NK-92 (cell line): ENCODE results near the gene DLX4.

Experiments used
- DNase-seq: peaks from one replicate; lab custom pipeline; 2025; ENCODE audit not compliant: unreplicated experiment; lab: John Stamatoyannopoulos, UW

DLX4 gene

GRCh38 chr17:50003911-50004310, 34.9 kb downstream of the DLX4 start:
- DNase-seq: no peak

- no peak for DNase-seq
These were observed 40.3 kb downstream of the DLX4 start for GRCh38 chr17:50009282-50009681.

GRCh38 chr17:50013079-50013478, 44.1 kb downstream of the DLX4 start:
- DNase-seq: no peak

GRCh38 chr17:50014471-50015088, 45.6 kb downstream of the DLX4 start:
- no peak for DNase-seq

- no peak for DNase-seq
These were observed 46.2 kb downstream of the DLX4 start for GRCh38 chr17:50015146-50015545.

GRCh38 chr17:50018909-50019308, 49.9 kb downstream of the DLX4 start:
- DNase-seq: no peak

GRCh38 chr17:50020841-50021599, 52.0 kb downstream of the DLX4 start:
- DNase-seq: no peak

- no peak for DNase-seq
These were observed 52.8 kb downstream of the DLX4 start for GRCh38 chr17:50021681-50022370.

- DNase-seq: no peak
These were observed 53.6 kb downstream of the DLX4 start for GRCh38 chr17:50022463-50023130.

GRCh38 chr17:50023520-50023919, 54.5 kb downstream of the DLX4 start:
- DNase-seq: no peak
